Activated T-cell treated with anti-CD3 and anti-CD28 coated beads, Interleukin-2, amount 50 U/mL, for 4 hours (primary cell): ENCODE measurements around the gene ARL17B. TPM values are rescaled to one million over a fixed set of nuclear protein-coding genes. Genes with fewer than 3 reads are reported as not detected.
"Not testable (repeated sequence)": the region's sequence is repeated elsewhere in the genome, so short reads cannot be mapped to it uniquely, and the experiment has no call there.

Experiments used
- ATAC-seq, 2 donors: fragments of 200-7000 bp; cut with Tn5 transposase; one replicate each; pipeline ENCODE4 v1.10.0; 2021
- DNase-seq: peaks from one replicate; pipeline ENCODE4 v3.0.0-alpha.2; 2020
- H3K27me3 Mint-ChIP-seq: one replicate; pipeline ENCODE4 v1.8.0; 2021; ENCODE audit warnings: low read depth, mixed read lengths
- H3K36me3 Mint-ChIP-seq: one replicate; pipeline ENCODE4 v1.8.0; 2022; ENCODE audit warnings: mixed read lengths; ENCODE audit not compliant: insufficient read depth
- H3K4me1 Mint-ChIP-seq: one replicate; pipeline ENCODE4 v1.8.0; 2021; ENCODE audit warnings: low read depth, mixed read lengths
- H3K4me3 Mint-ChIP-seq: one replicate; pipeline ENCODE4 v1.8.0; 2021; ENCODE audit warnings: mild to moderate bottlenecking, moderate library complexity, mixed read lengths
- H3K9me3 Mint-ChIP-seq: one replicate; pipeline ENCODE4 v1.8.0; 2021; ENCODE audit warnings: mixed read lengths
- total RNA-seq, 3 donors: library from RNA; stranded (reverse); gene quantifications; one replicate each; pipeline ENCODE4 v1.2.1, GENCODE V29; 2021

The ARL17B gene
- total RNA-seq: 10 to 100 TPM in 2 of 3 donors, 1 to 10 TPM in 1; 7.9 to 17.2 (median 12.4) TPM

GRCh38 chr17:46361755-46362154 lies at the start of gene ARL17B:
Gene ARL17B, minus strand, starts transcription at chr17:46361766. Its CDS starts 3,369 bp downstream, at chr17:46358397.
- ATAC-seq: peak; percentile 97 to 99
- DNase-seq: peak; percentile 58
- H3K4me3 Mint-ChIP-seq: not testable (repeated sequence)

DNA sequence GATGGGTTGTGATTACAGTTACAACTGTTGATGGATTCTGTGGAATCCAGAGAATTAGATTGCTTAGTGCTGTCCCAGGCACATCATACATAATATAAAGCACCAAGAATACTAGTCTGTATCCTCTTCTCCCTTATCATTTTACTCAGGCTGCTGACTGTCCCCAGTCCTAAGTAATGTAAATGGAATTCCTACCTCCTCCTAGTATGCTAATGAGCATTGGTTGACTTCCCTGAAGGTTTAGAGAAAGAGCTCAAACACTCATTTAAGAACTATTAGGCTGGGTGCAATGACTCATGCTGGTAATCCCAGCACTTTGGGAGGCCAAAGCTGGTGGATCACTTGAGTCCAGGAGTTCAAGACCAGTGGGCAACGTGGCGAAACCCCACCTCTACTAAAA lies 48.3 kb upstream of the ARL17B start:
- not testable (repeated sequence) for H3K4me3 Mint-ChIP-seq, H3K36me3 Mint-ChIP-seq, H3K4me1 Mint-ChIP-seq, DNase-seq, H3K9me3 Mint-ChIP-seq, ATAC-seq, H3K27me3 Mint-ChIP-seq

More at GRCh38 chr17:46361755-46362154, at the start of gene ARL17B:
- H3K9me3 Mint-ChIP-seq, H3K36me3 Mint-ChIP-seq, H3K4me1 Mint-ChIP-seq, H3K27me3 Mint-ChIP-seq: not testable (repeated sequence)

DNA sequence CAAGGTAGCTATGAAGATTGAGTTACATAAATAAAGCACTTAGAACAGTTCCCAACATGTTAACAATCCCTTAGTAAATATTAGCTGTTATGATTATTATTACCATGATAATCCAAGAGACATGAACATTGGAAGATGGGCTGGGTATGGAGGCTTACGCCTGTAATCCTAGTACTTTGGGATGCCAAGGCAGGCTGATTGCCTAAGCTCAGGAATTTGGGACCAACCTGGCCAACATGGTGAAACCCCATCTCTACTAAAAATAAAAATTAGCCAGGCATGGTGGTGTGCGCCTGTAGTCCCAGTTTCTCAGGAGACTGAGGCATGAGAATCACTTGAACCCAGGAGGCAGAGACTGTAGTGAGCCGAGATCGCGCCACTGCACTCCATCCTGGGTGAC lies 45.6 kb upstream of the ARL17B start:
- not testable (repeated sequence) for H3K4me3 Mint-ChIP-seq, H3K4me1 Mint-ChIP-seq, H3K9me3 Mint-ChIP-seq, H3K27me3 Mint-ChIP-seq, DNase-seq, H3K36me3 Mint-ChIP-seq, ATAC-seq

DNA sequence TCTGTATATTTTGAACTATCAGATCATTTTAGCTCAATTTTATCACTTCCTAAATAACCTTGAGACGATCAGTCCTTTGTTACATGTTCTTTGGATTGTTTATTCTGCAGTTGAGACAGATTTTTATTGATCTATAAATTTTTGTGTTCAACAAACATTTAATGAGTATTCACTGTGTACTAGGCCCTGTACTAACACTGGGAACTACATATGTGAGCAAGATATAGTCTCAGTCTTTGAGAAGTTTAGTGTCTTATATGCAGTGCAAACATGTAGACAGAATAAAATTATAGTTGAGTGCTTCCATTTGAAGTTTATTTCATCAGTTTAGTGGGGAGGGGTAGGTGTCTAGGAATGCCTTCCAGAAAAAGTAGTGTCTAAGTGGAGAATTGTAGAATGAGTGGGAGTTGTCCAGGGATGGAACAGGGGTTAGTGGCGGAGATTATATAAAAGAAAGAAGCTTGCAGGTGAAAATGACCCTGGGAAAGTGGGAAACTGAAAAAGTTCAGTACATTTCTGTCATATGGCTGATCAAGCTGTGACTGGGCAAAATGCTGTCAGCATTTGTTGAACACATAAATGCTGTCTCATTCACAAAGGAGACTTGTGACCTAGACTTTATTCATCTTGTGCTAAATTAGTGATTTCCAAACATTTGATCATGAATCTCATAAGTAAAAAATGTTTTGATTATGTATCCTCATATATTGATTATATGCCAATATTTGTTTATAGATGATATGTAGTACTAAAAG lies 39.6 kb upstream of the ARL17B start:
- not testable (repeated sequence) for H3K9me3 Mint-ChIP-seq, H3K4me3 Mint-ChIP-seq, H3K36me3 Mint-ChIP-seq, H3K4me1 Mint-ChIP-seq, DNase-seq, ATAC-seq, H3K27me3 Mint-ChIP-seq

- H3K9me3 Mint-ChIP-seq, DNase-seq, H3K4me3 Mint-ChIP-seq, H3K27me3 Mint-ChIP-seq, ATAC-seq, H3K36me3 Mint-ChIP-seq, H3K4me1 Mint-ChIP-seq: not testable (repeated sequence)
Observed at GRCh38 chr17:46400543-46400942, 39.0 kb upstream of the ARL17B start.

DNA sequence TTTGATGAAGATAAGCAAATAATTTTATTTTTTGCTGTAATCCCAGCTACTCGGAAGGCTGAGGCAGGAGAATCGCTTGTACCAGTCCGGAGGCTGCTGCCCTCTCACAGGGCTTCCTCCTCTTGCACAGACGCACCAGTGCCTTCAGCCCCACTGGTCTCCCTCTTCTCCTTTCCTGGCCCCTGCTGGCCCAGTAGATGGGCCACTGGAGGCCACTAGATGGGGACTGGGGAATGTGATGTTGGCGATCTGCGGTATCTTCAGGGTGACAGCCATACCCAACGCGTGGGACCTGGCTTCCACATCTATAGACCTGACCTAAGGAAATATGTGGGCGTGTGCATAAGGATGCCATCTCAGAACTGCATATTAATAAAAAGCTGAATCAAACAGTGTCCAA lies 38.4 kb upstream of the ARL17B start:
- not testable (repeated sequence) for ATAC-seq, H3K4me3 Mint-ChIP-seq, H3K27me3 Mint-ChIP-seq, DNase-seq, H3K9me3 Mint-ChIP-seq, H3K36me3 Mint-ChIP-seq, H3K4me1 Mint-ChIP-seq

GRCh38 chr17:46396292-46396691 lies 34.7 kb upstream of the ARL17B start:
- H3K9me3 Mint-ChIP-seq, H3K4me1 Mint-ChIP-seq, DNase-seq, H3K27me3 Mint-ChIP-seq, H3K36me3 Mint-ChIP-seq, H3K4me3 Mint-ChIP-seq: not testable (repeated sequence)
- peak in 1 of 2 donors; percentile 67 for ATAC-seq

GRCh38 chr17:46393702-46394101 lies 32.1 kb upstream of the ARL17B start:
- H3K4me3 Mint-ChIP-seq, H3K9me3 Mint-ChIP-seq, H3K4me1 Mint-ChIP-seq, DNase-seq, ATAC-seq, H3K27me3 Mint-ChIP-seq, H3K36me3 Mint-ChIP-seq: not testable (repeated sequence)

GRCh38 chr17:46385491-46385890 lies 23.9 kb upstream of the ARL17B start:
- peak; percentile 52 to 57 for ATAC-seq
- H3K4me3 Mint-ChIP-seq, H3K9me3 Mint-ChIP-seq, H3K27me3 Mint-ChIP-seq, H3K4me1 Mint-ChIP-seq, H3K36me3 Mint-ChIP-seq, DNase-seq: not testable (repeated sequence)

- H3K4me3 Mint-ChIP-seq, H3K27me3 Mint-ChIP-seq, H3K9me3 Mint-ChIP-seq, H3K36me3 Mint-ChIP-seq, H3K4me1 Mint-ChIP-seq, DNase-seq: not testable (repeated sequence)
- ATAC-seq: peak; percentile 71 to 72
Observed at GRCh38 chr17:46383118-46383517, 21.6 kb upstream of the ARL17B start.

GRCh38 chr17:46373418-46373817 lies 11.9 kb upstream of the ARL17B start:
- not testable (repeated sequence) for H3K27me3 Mint-ChIP-seq, H3K9me3 Mint-ChIP-seq, H3K4me1 Mint-ChIP-seq, DNase-seq, H3K36me3 Mint-ChIP-seq, H3K4me3 Mint-ChIP-seq
- peak; percentile 28 to 48 for ATAC-seq

GRCh38 chr17:46372236-46373229 lies 11.0 kb upstream of the ARL17B start:
- not testable (repeated sequence) for H3K4me1 Mint-ChIP-seq, DNase-seq, H3K27me3 Mint-ChIP-seq, H3K4me3 Mint-ChIP-seq, H3K9me3 Mint-ChIP-seq, H3K36me3 Mint-ChIP-seq
- ATAC-seq: peak; percentile 87 to 94

DNA sequence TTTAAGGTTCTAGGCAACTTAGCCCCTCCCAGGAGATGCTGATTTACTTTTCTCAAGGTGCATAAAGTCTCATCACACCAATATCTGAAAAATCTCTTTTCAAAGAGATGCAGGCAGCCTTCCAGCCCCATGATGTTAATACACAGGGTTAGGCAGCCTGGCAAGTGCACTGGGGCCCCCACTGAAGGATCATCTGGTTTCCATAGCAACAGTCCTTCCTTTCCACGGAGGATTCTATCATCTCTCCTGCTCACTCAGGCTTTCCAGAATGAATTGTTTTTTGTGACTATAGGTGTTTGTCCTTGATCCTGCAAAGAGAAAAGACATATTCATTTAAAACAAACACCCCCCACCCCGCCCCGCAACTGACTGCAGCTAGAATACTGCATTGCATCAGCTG lies 6.0 kb upstream of the ARL17B start:
- not testable (repeated sequence) for H3K4me1 Mint-ChIP-seq, DNase-seq, H3K27me3 Mint-ChIP-seq, ATAC-seq, H3K4me3 Mint-ChIP-seq, H3K9me3 Mint-ChIP-seq, H3K36me3 Mint-ChIP-seq

DNA sequence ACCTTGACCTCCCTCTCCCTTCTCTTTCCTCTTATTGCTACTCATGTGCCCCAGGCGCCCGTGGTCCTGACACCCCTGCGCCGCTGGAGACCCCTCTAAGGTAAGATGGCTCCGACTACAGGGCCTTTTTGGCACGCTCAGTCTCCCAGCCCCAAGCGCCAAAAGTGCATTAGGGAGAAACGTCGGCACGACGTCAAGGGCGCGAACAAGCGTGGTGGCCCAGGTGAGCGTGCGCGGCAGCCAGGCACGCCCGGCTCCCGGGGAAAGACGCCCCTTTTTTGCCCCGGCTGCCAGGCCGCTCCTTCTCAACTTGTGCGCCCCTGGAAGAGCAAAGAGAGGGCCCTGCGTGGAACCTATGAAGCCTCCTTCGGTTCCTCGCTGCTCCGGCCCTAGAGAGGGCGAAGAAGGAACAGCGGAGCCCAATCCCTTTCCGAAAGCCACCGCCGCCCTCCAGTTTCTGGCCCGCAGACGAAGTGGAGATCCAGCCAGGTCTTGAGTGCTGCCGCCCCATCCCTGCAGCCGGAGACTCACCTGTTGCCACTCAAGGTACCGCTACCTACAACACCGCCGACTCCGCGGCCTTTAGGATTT lies 326 bp downstream of the ARL17B start:
- not testable (repeated sequence) for DNase-seq, H3K4me3 Mint-ChIP-seq, H3K9me3 Mint-ChIP-seq, H3K4me1 Mint-ChIP-seq, H3K27me3 Mint-ChIP-seq, H3K36me3 Mint-ChIP-seq
- peak; percentile 62 to 67 for ATAC-seq
